K562 (cell line): ENCODE data around the gene PLOD1.

Source experiments
- BHLHE40 ChIP-seq: IDR thresholded peaks from 2 replicates; pipeline ENCODE4 v1.6.1; 2011; ENCODE audit warnings: low read length, improper control_type of control experiment
- ESRRA ChIP-seq: fragments of 450-650 bp; IDR thresholded peaks from 2 replicates; pipeline ENCODE4 v1.6.1; 2014; ENCODE audit warnings: low read depth, mild to moderate bottlenecking, moderate library complexity, borderline replicate concordance
- FOSL1 ChIP-seq: fragments of 200-800 bp; sonication (Bioruptor generic); conservative IDR thresholded peaks from 2 replicates; pipeline ENCODE4 v1.6.1; 2016; ENCODE audit warnings: missing genetic modification characterization, missing compliant biosample characterization
- HDAC2 ChIP-seq: fragments of 450-650 bp; IDR thresholded peaks from 2 replicates; pipeline ENCODE4 v1.6.1; 2016; ENCODE audit warnings: mild to moderate bottlenecking
- HDAC6 ChIP-seq: IDR thresholded peaks from 2 replicates; pipeline ENCODE4 v1.6.1; 2012; ENCODE audit warnings: low read depth, mild to moderate bottlenecking, control low read depth, inconsistent platforms, low read length, moderate library complexity
- HNRNPK ChIP-seq: fragments of 200-400 bp; formaldehyde crosslinking; IDR thresholded peaks from one replicate; pipeline ENCODE4 v1.6.1; 2018; ENCODE audit warnings: mild to moderate bottlenecking, low read depth, low read length; ENCODE audit not compliant: poor library complexity, severe bottlenecking
- MLX ChIP-seq, 2 experiments: fragments of 450-650 bp in 1 of 2; sonication (generic) in 1 of 2; formaldehyde crosslinking; conservative IDR thresholded peaks; 2 replicates each; pipeline versions ENCODE4 v1.4.0 to v1.8.1; 2020 to 2022; ENCODE audit warnings: mild to moderate bottlenecking in 1 of 2, missing genetic modification reagents in 1 of 2
- POLR2A ChIP-seq: fragments of 450-650 bp; conservative IDR thresholded peaks from 2 replicates; pipeline ENCODE4 v1.6.1; 2016
- REST ChIP-seq, 2 experiments: fragments of 450-650 bp; formaldehyde crosslinking in 1 of 2; IDR thresholded peaks; 2 replicates each; pipeline versions ENCODE4 v1.4.0 to v1.6.1; 2014 to 2020; ENCODE audit warnings: mild to moderate bottlenecking in 2 of 2, borderline replicate concordance in 1 of 2, low read depth in 1 of 2
- SETDB1 ChIP-seq: IDR thresholded peaks from one replicate; pipeline ENCODE4 v1.6.1; 2012; ENCODE audit warnings: low read length, control low read depth, inconsistent platforms
- USF2 ChIP-seq: sonication (generic); formaldehyde crosslinking; IDR thresholded peaks from 2 replicates; pipeline ENCODE4 v1.5.0; 2020; ENCODE audit warnings: missing genetic modification reagents
- ZBTB7A ChIP-seq: IDR thresholded peaks from 2 replicates; pipeline ENCODE4 v1.6.1; 2011; ENCODE audit warnings: low read depth, mild to moderate bottlenecking, low read length, moderate library complexity, borderline replicate concordance; ENCODE audit not compliant: control insufficient read depth
- ZFP1 ChIP-seq: fragments of 450-650 bp; formaldehyde crosslinking; IDR thresholded peaks from 2 replicates; pipeline ENCODE4 v1.4.0; 2020; ENCODE audit warnings: mild to moderate bottlenecking, mixed read lengths

- TF ChIP-seq HDAC6: no peak
- no peak for TF ChIP-seq ZFP1 (CRISPR knock-in tag)
- no peak for TF ChIP-seq BHLHE40
- no peak for TF ChIP-seq FOSL1
- no peak for TF ChIP-seq USF2 (CRISPR knock-in tag)
- no peak for TF ChIP-seq REST (IDR thresholded peaks at IDR 0.05; ENCODE audit: borderline replicate concordance)
- TF ChIP-seq REST (CRISPR knock-in tag; IDR thresholded peaks at IDR 0.05; ENCODE audit: low read depth): no peak
- TF ChIP-seq HNRNPK: no peak
- TF ChIP-seq ESRRA: no peak
- TF ChIP-seq POLR2A: no peak
- no peak for TF ChIP-seq MLX (CRISPR knock-in tag; conservative IDR thresholded peaks at IDR 0.05)
- TF ChIP-seq SETDB1: no peak
- TF ChIP-seq HDAC2: no peak
- no peak for TF ChIP-seq ZBTB7A
Observed at GRCh38 chr1:11923069-11923826, 11.3 kb upstream of the PLOD1 start.
